GM11168 (cell line): Measurements from ENCODE around the gene OR2AT4.
"Not testable (repeated sequence)": the region's sequence is repeated elsewhere in the genome, so short reads cannot be mapped to it uniquely, and the experiment has no call there.

Experiments
- in situ Hi-C: fragments of 300-500 bp; cut with MboI; formaldehyde crosslinking; loops from one replicate; pipeline ENCODE4 v1.12.0; 2022; ENCODE audit warnings: low sequenced_read_pairs; ENCODE audit not compliant: unreplicated experiment

Gene OR2AT4

DNA sequence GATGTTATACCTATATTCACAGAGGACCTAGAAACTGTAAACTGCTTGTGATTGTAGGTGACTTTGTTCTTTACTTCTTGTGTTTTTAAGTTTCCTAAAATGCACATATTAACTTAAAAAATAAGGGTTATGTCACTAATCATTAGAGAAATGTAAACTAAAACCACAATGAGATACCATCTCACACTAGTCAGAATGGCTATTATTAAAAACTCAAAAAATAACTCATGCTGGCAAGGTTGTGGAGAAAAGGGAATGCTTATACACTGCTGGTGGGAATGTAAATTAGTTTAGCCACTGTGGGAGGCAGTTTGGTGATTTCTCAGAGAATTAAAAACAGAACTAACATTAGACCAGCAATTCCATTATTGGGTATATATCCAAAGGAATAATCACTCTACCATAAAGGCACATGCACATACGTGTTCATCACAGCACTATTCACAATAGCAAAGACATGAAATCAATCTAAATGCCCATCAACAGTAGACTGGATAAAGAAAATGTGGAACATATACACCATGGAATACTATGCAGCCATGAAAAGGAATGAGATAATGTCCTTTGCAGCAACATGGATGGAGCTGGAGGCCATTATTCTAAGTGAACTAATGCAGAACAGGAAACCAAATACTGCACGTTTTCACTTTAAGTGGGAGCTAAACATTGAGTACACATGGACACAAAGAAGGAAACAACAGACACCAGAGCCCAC lies 9.4 kb upstream of the OR2AT4 start:
- in situ Hi-C loops, result not testable (repeated sequence)

GRCh38 chr11:75105462-75105925 lies 8.8 kb upstream of the OR2AT4 start:
- in situ Hi-C loops, result no loop called here

DNA sequence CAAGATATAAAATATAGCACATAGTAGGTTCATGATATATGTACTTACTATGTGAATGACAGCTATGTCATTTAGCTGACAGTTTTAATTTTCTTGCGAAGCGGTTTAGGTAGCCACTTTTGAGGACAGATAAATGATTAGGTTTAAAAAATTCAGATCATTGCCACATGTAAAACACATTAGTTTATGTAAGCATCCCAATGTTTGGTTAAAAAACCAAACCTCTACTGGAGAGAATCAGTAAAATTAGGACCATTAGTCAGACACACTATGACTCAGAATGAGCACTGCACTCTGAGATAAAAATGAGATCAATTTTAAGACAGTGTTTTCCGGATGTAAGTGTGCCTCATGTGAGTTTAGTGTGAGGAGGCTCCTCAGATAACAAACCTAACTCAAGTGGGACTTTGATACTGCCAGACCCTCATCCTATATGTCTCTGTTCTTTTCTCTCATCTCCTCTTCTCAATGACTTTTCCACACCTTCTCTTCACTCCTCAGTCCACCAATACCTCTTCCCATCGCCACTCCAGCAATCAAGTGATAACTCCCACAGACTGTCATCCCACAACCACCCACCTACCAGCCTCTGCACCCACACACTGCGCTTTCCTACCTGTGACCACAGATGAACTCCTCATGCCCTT lies 6.8 kb upstream of the OR2AT4 start:
- in situ Hi-C loops, result no loop called here

DNA sequence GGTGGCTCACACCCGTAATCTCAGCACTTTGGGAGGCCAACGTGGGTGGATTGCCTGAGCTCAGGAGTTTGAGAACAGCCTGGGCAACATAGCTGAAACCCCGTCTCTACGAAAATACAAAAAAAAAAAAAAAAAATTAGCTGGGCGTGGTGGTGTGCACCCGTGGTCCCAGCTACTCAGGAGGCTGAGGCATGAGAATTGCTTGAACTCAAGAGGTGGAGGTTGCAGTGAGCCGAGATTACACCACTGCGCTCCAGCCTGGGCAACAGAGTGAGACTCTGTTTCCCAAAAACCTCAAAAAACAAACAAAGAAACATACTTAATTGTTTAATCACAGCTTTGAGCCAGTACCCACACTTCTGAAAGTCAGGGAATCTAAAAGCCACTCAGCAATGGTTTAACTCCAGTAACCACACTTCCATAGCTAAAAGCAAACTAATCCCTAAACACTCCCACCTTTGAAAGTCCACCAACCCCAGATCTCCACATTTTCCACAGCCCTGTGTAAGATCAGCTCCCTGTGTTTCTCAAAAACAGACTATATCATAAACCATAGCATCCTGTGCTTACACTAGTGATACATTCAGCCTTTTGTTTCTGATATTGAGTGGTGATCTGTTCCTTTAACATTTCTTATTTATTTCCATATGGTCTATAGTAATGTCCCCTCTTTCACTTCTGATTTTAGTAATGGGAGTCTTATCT lies 4.9 kb upstream of the OR2AT4 start:
- in situ Hi-C loops, result no loop called here

GRCh38 chr11:75100314-75100713 lies 3.6 kb upstream of the OR2AT4 start:
- in situ Hi-C loops, result no loop called here

GRCh38 chr11:75099635-75100034 lies 3.0 kb upstream of the OR2AT4 start:
- in situ Hi-C loops, result no loop called here

GRCh38 chr11:75098835-75099439 lies 2.3 kb upstream of the OR2AT4 start:
- in situ Hi-C loops, result not testable (repeated sequence)

GRCh38 chr11:75098181-75098580 lies 1.5 kb upstream of the OR2AT4 start:
- in situ Hi-C loops, result not testable (repeated sequence)

DNA sequence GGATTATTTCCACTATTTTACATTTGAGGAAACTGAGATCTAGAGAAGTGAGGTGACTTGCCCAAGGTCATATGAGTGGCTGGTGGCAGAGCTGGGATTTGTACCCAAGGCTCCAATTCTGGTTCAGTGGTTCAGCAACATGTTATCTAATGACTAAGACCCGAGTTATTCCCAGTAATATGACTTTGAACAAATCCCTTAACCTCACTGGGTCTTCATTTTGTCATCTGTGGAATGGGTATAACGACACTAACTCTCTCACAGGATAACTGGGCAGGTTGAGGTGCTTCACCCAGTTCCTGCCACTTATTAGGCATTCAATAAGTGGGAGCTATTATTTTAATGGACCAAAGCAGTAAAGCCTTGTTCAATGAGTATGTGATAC lies 489 bp upstream of the OR2AT4 start:
- in situ Hi-C loops, result no loop called here

DNA sequence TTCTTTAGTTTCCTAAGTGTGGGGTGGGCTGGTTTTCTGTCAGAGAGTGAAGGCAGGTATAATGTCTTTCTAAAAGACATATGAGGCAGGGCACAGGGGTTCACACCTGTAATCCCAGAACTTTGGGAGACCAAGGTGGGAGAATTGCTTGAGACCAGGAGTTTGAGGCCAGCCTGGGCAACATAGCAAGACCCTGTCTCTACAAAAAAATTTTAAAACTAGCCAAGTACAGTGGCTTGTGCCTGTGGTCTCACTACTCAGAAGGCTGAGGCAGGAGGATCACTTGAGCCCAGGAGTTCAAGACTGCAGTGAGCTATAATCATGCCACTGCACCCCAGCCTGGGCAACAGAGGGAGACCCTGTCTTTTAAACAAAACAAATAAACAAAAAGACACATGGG lies 2.3 kb downstream of the OR2AT4 start:
- in situ Hi-C loops, result not testable (repeated sequence)

DNA sequence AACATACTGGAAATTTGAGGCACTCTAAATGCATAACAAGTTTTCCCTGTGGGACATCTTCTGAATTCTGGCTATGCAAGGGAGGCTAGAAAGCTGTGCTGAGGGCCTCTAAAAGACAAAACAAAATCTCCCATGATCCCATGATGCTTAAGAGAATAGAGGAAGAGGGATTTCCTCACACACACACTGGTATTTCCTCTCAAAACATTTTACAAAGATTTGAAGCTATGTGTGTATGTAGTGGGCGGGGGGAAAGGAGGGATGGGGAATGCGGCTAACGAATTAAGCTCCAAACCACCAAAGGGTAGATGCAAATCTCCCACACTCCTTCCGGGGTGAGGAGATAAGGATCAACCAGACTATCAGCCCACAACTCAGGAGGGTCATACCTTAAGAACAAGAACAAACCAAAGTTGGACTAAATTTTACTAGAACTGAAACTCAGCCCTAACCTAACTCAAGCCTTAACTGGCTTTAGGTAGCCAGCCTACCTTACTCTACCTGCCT lies 6.0 kb downstream of the OR2AT4 start:
- in situ Hi-C loops, result no loop called here

DNA sequence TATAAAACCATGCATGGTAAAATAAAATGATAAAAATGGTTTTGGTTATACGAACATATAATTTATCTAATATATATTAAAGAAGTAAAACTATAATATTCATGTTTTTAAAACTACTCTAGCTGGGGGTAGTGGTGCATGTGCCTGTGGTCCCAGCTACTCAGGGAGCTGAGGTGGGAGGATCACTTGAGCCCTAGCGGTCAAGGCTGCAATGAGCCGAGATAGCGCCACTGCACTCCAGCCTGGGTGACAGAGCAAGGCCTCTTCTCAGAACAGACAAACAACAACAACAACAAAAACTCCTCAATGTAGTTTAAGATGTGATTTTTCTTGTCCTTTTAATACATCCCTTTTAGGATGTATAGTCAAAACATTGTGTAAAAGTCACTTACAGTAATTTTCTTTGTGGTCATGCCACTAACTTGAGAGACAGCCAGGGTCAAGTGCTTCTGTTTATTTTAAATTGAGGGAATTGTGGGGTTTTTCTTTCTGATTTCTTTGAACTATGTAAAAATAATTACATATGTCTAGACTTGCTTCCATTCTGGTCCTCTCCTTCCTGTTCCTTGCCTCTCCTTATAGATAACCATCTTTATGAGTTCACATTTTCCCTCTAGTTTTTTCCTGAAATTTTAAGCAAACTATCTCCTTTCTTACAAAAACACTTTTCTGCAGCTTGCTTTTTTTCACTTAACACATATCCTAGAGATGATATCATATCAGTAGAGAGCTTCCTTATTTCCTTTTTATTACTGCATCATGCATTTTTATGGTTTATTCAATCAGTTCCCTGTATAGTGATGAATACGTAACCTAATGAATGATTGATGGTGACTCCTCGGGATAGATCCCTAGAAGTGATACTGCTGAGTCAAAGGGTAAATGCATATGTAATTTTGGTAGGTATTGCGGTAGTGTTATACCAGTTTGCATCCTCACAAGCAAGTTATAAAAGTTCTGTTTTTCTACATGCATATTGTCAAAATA lies 9.1 kb downstream of the OR2AT4 start:
- in situ Hi-C loops, result no loop called here

GRCh38 chr11:75084883-75085282 lies 11.8 kb downstream of the OR2AT4 start:
- in situ Hi-C loops, result no loop called here

DNA sequence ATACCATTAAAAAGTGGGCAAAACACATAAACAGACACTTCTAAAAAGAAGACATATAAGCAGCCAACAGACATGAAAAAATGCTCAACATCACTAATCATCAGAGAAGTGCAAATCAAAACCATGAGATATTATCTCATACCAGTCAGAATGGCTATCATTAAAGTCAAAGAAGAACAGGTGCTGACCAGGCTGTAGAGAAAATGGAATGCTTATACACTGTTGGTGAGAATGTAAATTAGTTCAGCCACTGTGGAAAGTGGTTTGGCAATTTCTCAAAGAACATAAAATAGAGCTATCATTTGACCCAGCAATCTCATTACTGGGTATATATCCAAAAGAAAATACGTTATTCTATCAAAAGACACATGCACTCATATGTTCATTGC lies 13.5 kb downstream of the OR2AT4 start:
- in situ Hi-C loops, result no loop called here

DNA sequence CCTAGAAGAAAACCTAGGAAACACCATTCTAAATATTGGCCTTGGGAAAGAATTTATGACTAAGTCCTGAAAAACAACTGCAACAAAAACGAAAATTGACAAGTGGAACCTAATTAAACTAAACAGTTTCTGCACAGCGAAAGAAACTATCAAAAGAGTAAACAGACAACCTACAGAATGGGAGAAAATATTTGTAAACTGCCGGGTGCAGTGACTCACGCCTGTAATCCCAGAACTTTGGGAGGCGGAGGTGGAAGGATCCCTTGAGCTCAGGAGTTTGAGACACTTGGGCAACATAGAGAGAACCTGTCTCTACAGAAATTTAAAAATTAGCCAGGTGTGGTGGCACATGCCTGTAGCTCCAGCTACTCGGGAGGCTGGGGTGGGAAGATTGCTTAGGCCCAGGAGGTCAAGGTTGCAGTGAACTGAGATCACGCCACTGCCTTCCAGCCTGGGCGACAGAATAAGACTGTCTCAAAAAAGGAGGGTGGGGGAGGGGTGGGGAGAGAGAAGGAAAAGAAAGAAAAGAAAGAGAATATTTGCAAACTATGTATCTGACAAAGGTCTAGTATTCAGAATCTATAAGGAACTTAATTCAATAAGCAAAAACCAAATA lies 14.0 kb downstream of the OR2AT4 start:
- in situ Hi-C loops, result no loop called here

DNA sequence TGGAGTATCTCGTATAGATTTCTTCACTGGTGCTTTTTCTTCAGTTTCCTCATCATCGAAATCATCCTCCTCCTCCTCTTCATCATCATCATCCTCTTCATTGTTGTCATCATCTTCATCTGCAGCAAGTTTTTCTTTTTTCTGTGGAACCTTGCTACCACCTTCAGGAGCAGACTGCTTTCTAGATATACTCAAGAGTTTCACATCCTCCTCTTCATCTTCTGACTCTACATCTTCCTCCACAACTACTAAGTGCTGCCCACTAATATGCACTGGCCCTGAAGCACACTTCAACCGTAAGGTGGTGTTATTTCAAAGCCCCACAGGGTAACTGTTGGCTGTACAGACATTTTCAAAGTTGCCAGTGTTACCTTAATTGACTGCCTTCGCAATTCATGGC lies 17.1 kb downstream of the OR2AT4 start:
- in situ Hi-C loops, result no loop called here

GRCh38 chr11:75078233-75078632 lies 18.4 kb downstream of the OR2AT4 start:
- in situ Hi-C loops, result no loop called here

DNA sequence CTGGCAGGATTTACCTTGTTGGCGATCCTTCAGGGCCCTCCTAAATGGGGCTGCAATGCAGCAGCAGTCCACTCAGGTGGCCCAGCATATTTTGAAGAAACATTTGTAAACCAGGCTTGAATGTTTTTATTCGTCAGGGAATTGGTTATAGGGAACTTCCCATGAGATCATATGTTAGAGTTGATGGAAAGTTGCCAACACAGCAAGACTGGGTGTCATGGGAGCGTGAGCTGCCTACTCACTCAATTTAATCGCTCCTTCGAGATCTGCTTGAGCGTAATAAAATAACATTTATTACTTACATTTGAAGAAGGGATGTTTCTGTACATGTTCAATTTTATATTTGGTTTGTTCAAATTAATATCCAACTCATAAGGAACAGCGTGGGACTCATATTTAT lies 19.4 kb downstream of the OR2AT4 start:
- in situ Hi-C loops, result no loop called here

DNA sequence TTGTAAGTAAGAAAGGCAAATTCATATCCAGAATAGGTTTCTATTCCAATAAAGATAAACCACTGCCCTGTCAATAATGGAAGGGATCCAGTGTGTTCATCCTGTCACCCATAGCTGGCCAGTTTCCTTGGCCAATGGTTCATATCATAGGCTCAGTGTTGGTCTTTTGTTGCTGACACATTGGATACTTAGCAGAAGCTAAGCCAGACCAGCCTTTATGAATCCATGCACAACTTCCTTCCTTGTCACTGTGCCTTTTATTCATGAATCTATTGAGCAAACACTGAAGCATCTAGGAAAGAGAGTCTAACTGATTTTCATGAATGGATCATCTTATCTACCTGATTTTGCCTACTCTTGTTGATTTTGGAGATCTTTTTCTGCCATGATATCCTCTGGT lies 20.0 kb downstream of the OR2AT4 start:
- in situ Hi-C loops, result no loop called here
